ENCODE measurements around the gene ACCSL.

The ACCSL gene

GRCh38 chr11:44033856-44034255 is 13.9 kb upstream of the ACCSL start:
- Histone ChIP-seq H3K27me3 (replicated peaks; ENCODE audit: control insufficient read depth, insufficient read depth, low read length) (peaks cover 2% of the 10 kb centered on the region; the same call in 1 of the 2 replicates), H3K36me3 (ENCODE audit: control insufficient read depth, insufficient read depth, low read length) (no peaks in the 10 kb centered on the region), H3K4me3 (replicated peaks; ENCODE audit: low read depth, low read length) (no peak overlapping the region)
- TF ChIP-seq CTCF (IDR thresholded peaks at IDR 0.05; ENCODE audit: insufficient read depth, low read length, poor library complexity, severe bottlenecking): no peak
- no peak for DNase-seq (ENCODE audit: extremely low read depth, insufficient read length)

GRCh38 chr11:44034639-44035038 is 13.1 kb upstream of the ACCSL start:
- DNase-seq (ENCODE audit: extremely low read depth, insufficient read length): no peak
- no peak for TF ChIP-seq CTCF (IDR thresholded peaks at IDR 0.05; ENCODE audit: insufficient read depth, low read length, poor library complexity, severe bottlenecking)
- peaks cover 2% of the 10 kb centered on the region; the same call in 1 of the 2 replicates for H3K27me3 ChIP-seq (replicated peaks; ENCODE audit: control insufficient read depth, insufficient read depth, low read length)
- H3K36me3 ChIP-seq (ENCODE audit: control insufficient read depth, insufficient read depth, low read length): no peaks in the 10 kb centered on the region
- H3K4me3 ChIP-seq (replicated peaks; ENCODE audit: low read depth, low read length): no peak overlapping the region

GRCh38 chr11:44036811-44037657 is 10.7 kb upstream of the ACCSL start:
- DNase-seq (ENCODE audit: extremely low read depth, insufficient read length): peak; percentile 12
- Histone ChIP-seq H3K27me3 (replicated peaks; ENCODE audit: control insufficient read depth, insufficient read depth, low read length) (peaks cover 1% of the 10 kb centered on the region; the same call in 1 of the 2 replicates), H3K4me3 (replicated peaks; ENCODE audit: low read depth, low read length) (no peak overlapping the region), H3K36me3 (ENCODE audit: control insufficient read depth, insufficient read depth, low read length) (no peaks in the 10 kb centered on the region)
- TF ChIP-seq CTCF (IDR thresholded peaks at IDR 0.05; ENCODE audit: insufficient read depth, low read length, poor library complexity, severe bottlenecking): peak; percentile 74

- DNase-seq (ENCODE audit: extremely low read depth, insufficient read length): no peak
- no peak for TF ChIP-seq CTCF (IDR thresholded peaks at IDR 0.05; ENCODE audit: insufficient read depth, low read length, poor library complexity, severe bottlenecking)
- Histone ChIP-seq H3K36me3 (ENCODE audit: control insufficient read depth, insufficient read depth, low read length) (no peaks in the 10 kb centered on the region), H3K27me3 (replicated peaks; ENCODE audit: control insufficient read depth, insufficient read depth, low read length) (no peaks in the 10 kb centered on the region; the same call in 1 of the 2 replicates), H3K4me3 (replicated peaks; ENCODE audit: low read depth, low read length) (no peak overlapping the region)
Observed at GRCh38 chr11:44037658-44037998, 10.2 kb upstream of the ACCSL start.

GRCh38 chr11:44043157-44043556 is 4.6 kb upstream of the ACCSL start:
- no peaks in the 10 kb centered on the region for H3K36me3 ChIP-seq (ENCODE audit: control insufficient read depth, insufficient read depth, low read length)
- TF ChIP-seq CTCF (IDR thresholded peaks at IDR 0.05; ENCODE audit: insufficient read depth, low read length, poor library complexity, severe bottlenecking): no peak
- no peaks in the 10 kb centered on the region; the same call in 1 of the 2 replicates for H3K27me3 ChIP-seq (replicated peaks; ENCODE audit: control insufficient read depth, insufficient read depth, low read length)
- no peak for DNase-seq (ENCODE audit: extremely low read depth, insufficient read length)
- no peak overlapping the region for H3K4me3 ChIP-seq (replicated peaks; ENCODE audit: low read depth, low read length)

Data from GM06990 (cell line).